GM12872 (cell line): ENCODE measurements around the gene LHCGR.

Experiments used
- TF ChIP-seq, protein P1 (sequence below): IDR thresholded peaks from 3 replicates; pipeline ENCODE4 v1.5.1; 2011; ENCODE audit warnings: low read depth, mild to moderate bottlenecking, low read length, moderate library complexity; ENCODE audit not compliant: insufficient read depth

Gene LHCGR

DNA sequence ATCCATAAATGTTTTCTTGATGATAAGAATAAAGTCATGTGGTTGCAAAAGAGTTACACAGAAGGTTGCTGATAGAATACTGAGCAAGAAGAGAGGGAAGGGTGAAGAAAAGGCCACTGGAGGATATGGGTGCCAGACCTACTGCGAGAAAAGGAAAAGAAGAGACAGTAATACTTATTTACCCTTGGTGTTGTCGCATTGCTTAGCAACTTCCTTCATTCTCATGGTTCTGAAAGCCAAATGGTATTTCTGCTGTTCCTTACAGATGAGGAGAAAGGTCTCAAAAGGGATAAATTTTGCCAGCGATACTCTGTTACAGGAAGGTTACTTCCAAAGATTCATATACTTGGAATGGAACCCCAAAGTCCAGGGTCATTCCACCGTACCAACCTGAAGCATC lies 62.5 kb downstream of the LHCGR start:
- TF ChIP-seq, protein P1, sequence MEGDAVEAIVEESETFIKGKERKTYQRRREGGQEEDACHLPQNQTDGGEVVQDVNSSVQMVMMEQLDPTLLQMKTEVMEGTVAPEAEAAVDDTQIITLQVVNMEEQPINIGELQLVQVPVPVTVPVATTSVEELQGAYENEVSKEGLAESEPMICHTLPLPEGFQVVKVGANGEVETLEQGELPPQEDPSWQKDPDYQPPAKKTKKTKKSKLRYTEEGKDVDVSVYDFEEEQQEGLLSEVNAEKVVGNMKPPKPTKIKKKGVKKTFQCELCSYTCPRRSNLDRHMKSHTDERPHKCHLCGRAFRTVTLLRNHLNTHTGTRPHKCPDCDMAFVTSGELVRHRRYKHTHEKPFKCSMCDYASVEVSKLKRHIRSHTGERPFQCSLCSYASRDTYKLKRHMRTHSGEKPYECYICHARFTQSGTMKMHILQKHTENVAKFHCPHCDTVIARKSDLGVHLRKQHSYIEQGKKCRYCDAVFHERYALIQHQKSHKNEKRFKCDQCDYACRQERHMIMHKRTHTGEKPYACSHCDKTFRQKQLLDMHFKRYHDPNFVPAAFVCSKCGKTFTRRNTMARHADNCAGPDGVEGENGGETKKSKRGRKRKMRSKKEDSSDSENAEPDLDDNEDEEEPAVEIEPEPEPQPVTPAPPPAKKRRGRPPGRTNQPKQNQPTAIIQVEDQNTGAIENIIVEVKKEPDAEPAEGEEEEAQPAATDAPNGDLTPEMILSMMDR = no peak

DNA sequence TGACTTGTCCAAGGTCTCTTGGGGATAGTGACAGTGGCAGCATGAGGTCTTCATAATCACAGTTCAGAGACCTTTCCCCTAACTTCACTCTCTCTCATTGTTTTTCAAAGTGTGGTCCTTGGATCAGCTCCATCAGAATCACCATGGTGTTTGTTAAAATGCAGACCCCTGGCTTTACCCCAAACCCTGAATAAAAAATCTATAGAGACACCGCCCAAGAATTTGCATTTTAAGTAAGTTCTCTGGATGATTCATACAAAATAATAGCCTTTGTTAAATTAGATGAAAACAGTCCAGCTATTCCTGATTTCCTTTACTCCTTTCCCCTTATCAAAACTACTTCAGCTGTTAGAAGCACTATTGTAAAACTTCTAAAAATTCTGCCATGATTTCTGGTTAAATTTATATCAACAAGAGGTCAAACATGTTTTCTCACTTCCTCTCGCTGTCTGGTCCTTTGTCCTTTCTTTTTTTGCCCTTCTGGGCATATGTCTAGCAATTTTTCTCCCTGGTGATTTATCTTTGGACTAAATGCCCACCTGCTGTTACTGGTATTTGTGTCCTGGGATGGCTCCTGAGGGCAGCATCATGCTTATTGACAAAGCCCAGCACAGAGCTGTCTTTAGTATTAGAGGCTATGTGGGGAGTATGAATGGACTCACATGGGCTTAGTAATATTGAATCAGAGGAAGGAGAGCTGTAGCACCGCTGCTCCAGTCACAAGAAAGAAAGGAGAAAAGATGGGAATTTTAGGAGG lies 63.4 kb downstream of the LHCGR start:
- TF ChIP-seq, protein P1 = no peak

DNA sequence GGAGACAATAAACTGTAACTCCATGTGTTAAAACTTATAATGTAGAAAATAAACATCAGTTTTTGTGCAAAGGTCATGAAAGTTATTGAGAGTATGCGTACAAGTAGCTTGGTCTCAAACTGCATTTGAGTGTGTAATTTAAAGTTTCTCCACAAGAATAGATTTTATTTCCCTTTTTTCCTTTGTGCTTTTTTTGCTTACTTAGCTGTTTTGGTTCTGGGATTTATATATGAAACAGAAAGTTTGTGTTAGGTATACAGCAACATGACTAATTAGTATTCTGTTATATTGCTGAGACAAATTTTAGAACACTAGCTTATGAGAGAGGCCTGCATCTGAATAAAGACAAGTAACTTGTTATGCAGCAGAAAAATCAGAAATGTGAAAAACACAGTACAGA lies 70.4 kb downstream of the LHCGR start:
- TF ChIP-seq, protein P1 = no peak

DNA sequence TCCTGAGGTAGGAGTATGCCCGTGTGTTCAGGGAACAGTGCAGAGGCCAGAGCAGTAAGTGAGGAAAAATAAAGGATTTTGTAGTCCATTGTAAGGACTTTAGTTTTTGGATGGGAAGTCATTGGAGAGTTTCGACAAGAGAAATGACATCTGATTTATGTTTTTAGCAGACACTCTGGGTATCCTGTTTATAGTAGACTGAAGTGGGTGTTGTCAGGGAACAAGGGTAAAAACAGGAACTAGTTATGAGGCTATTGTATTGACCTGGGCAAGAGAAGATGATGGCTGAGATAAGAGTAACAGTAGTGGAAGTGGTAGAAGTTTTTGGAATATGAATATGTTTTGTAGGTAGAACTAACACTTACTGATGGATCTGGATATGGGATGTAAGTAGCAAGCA lies 78.1 kb downstream of the LHCGR start:
- TF ChIP-seq, protein P1 = no peak

DNA sequence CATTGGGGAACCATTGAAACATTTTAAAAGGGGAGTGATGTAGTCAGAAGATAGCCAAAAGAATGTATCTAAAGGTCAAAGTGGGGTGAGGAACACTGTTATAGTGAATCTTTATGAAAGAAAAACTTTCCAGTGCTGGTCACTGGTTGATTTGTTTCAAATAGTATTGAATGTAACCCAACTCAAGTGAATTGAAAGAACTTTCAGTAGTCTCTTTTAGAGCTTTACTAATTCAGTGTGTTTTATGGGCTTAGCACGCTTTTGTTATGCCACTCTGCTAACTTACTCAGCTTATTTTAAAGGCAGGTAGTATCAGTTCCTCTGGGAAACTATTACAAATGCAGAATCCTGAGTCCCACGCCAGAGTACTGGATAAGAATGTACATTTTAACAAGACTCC lies 80.6 kb downstream of the LHCGR start:
- TF ChIP-seq, protein P1 = no peak

DNA sequence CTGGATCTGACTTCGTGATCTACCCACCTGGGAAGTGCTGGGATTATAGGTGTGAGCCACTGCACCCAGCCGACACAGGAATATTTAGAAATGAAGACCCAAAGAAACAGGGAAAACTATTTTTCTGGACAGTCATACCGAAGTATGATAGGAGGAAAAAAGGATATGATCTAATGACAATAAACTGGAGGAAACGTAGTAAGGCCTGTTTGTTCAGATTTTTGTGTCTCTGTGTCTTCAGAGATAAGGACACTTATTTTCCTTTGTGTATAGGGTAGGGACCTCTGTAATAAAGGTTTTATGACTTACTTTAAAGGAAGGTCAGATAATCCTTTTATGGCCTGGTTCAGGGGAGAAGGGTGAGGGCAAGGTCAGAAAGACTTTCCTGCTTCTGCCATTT lies 81.9 kb downstream of the LHCGR start:
- TF ChIP-seq, protein P1 = no peak

- TF ChIP-seq, protein P1 = no peak
Measured at GRCh38 chr2:48668992-48669391, 86.5 kb downstream of the LHCGR start.
